ENCODE results near the gene FAM163A. TPM values are rescaled to one million over a fixed set of nuclear protein-coding genes. Genes with fewer than 3 reads are reported as not detected.

The FAM163A gene
- polyA plus RNA-seq, 3 donors, result not detected

DNA sequence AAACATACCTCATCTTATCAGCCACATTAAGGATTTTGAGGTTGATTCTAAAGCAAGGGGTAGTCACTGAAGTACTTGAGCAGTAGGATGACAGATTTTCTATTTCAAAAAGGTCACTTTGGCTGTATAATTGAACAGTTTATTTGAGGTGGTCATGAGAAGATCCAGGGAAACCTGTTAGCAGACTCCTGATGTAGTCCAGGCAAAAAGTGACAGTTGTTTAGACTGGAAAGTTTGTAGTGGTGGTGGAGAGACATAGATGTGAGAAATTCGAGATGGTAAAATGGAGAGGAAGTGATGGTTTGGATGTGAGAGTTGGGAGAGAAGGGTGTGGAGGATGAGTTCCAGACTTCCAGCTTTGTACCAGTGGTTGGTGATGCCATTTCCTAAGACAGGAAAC is 7.5 kb downstream of the FAM163A start:
- TF ChIP-seq, protein P1, sequence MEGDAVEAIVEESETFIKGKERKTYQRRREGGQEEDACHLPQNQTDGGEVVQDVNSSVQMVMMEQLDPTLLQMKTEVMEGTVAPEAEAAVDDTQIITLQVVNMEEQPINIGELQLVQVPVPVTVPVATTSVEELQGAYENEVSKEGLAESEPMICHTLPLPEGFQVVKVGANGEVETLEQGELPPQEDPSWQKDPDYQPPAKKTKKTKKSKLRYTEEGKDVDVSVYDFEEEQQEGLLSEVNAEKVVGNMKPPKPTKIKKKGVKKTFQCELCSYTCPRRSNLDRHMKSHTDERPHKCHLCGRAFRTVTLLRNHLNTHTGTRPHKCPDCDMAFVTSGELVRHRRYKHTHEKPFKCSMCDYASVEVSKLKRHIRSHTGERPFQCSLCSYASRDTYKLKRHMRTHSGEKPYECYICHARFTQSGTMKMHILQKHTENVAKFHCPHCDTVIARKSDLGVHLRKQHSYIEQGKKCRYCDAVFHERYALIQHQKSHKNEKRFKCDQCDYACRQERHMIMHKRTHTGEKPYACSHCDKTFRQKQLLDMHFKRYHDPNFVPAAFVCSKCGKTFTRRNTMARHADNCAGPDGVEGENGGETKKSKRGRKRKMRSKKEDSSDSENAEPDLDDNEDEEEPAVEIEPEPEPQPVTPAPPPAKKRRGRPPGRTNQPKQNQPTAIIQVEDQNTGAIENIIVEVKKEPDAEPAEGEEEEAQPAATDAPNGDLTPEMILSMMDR (IDR thresholded peaks at IDR 0.05), result no peak

DNA sequence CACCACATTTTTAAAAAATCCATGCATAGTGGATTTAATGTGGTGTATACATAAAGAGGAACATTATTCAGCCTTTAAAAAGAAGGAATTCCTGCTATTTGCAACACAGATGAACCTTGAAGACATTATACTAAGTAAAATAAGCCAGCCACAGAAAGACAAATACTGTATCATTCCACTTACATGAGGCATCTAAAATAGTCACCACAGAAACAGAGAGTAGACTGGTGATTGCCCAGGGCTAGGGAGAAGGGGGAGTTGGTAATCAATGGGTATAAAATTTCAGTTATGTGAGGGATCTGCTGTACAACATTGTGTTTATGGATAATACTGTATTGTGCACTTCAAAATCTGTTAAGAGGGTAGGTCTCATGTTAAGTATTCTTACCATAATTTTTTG is 10.0 kb downstream of the FAM163A start:
- Histone ChIP-seq H3K4me2 (replicated peaks; ENCODE audit: extremely low read depth, low read length, poor library complexity, severe bottlenecking) (no peak overlapping the region), H2AFZ (ENCODE audit: insufficient read depth, low read depth, low read length, poor library complexity, severe bottlenecking) (no peak overlapping the region), H3K4me3 (replicated peaks in 1 of 3; ENCODE audit: low read depth in 2 of 3, low read length in 3 of 3) (no peak overlapping the region), H4K20me1 (ENCODE audit: insufficient read depth, low read length) (no peaks in the 10 kb centered on the region), H3K9ac (ENCODE audit: insufficient read depth, low read length, poor library complexity, severe bottlenecking) (no peak overlapping the region), H3K27me3 (ENCODE audit: control insufficient read depth in 2 of 2, insufficient read depth in 2 of 2, low read length in 2 of 2) (peaks cover 3% of the 10 kb centered on the region in 2 donors), H3K79me2 (ENCODE audit: insufficient read depth, low read length) (no peaks in the 10 kb centered on the region), H3K9me3 (replicated peaks in 1 of 2; ENCODE audit: control insufficient read depth in 1 of 2, insufficient read depth in 1 of 2, low read length in 2 of 2) (no peaks in the 10 kb centered on the region), H3K36me3 (replicated peaks in 1 of 2; ENCODE audit: control insufficient read depth in 1 of 2, insufficient read depth in 2 of 2, low read length in 2 of 2) (no peaks in the 10 kb centered on the region), H3K27ac (ENCODE audit: low read depth in 1 of 2, low read length in 2 of 2) (no peak overlapping the region), H3K4me1 (ENCODE audit: control insufficient read depth in 1 of 2, insufficient read depth in 2 of 2, low read length in 2 of 2) (no peaks in the 10 kb centered on the region)
- peaks cover 0 to 10% (median 5%) of the 10 kb centered on the region in 7 donors for H3K9me3 Mint-ChIP-seq
- H3K27ac Mint-ChIP-seq, result no peak overlapping the region
- TF ChIP-seq, protein P1 (IDR thresholded peaks at IDR 0.05), result no peak
- no peak for DNase-seq
- H3K27me3 Mint-ChIP-seq (ENCODE audit: low read depth in 3 of 3), result peaks cover 7 to 24% (median 19%) of the 10 kb centered on the region in 3 donors
- intact Hi-C loops (cut with micrococcal nuclease), result no loop called here
- H3K36me3 Mint-ChIP-seq, result no peaks in the 10 kb centered on the region
- no peaks in the 10 kb centered on the region for H3K4me1 Mint-ChIP-seq
- H3K4me3 Mint-ChIP-seq, result no peak overlapping the region

More for the DNA sequence above, 7.5 kb downstream of the FAM163A start:
- H3K4me2 ChIP-seq (replicated peaks; ENCODE audit: extremely low read depth, low read length, poor library complexity, severe bottlenecking), result no peak overlapping the region
- Mint-ChIP-seq H3K36me3 (no peaks in the 10 kb centered on the region), H3K27me3 (ENCODE audit: low read depth in 3 of 3) (peaks cover 17 to 45% (median 35%) of the 10 kb centered on the region in 3 donors), H3K9me3 (peaks cover 0 to 10% (median 5%) of the 10 kb centered on the region in 7 donors), H3K27ac (no peak overlapping the region), H3K4me3 (no peak overlapping the region), H3K4me1 (no peaks in the 10 kb centered on the region)
- H3K36me3 ChIP-seq (replicated peaks in 1 of 2; ENCODE audit: control insufficient read depth in 1 of 2, insufficient read depth in 2 of 2, low read length in 2 of 2), result no peaks in the 10 kb centered on the region
- no peaks in the 10 kb centered on the region for H4K20me1 ChIP-seq (ENCODE audit: insufficient read depth, low read length)
- no peak overlapping the region for H2AFZ ChIP-seq (ENCODE audit: insufficient read depth, low read depth, low read length, poor library complexity, severe bottlenecking)
- no peaks in the 10 kb centered on the region for H3K4me1 ChIP-seq (ENCODE audit: control insufficient read depth in 1 of 2, insufficient read depth in 2 of 2, low read length in 2 of 2)
- H3K9ac ChIP-seq (ENCODE audit: insufficient read depth, low read length, poor library complexity, severe bottlenecking), result no peak overlapping the region
- DNase-seq, result no peak
- intact Hi-C loops (cut with micrococcal nuclease), result no loop called here
- H3K27ac ChIP-seq (ENCODE audit: low read depth in 1 of 2, low read length in 2 of 2), result no peak overlapping the region
- no peaks in the 10 kb centered on the region for H3K9me3 ChIP-seq (replicated peaks in 1 of 2; ENCODE audit: control insufficient read depth in 1 of 2, insufficient read depth in 1 of 2, low read length in 2 of 2)
- peaks cover 13 to 15% of the 10 kb centered on the region in 2 donors for H3K27me3 ChIP-seq (ENCODE audit: control insufficient read depth in 2 of 2, insufficient read depth in 2 of 2, low read length in 2 of 2)
- no peaks in the 10 kb centered on the region for H3K79me2 ChIP-seq (ENCODE audit: insufficient read depth, low read length)
- H3K4me3 ChIP-seq (replicated peaks in 1 of 3; ENCODE audit: low read depth in 2 of 3, low read length in 3 of 3), result no peak overlapping the region
- WGBS (ENCODE audit: insufficient coverage), result 71% methylated on average over 1 of the region's 1 CpG
